Osteocyte (in vitro differentiated cells): ENCODE data around the gene AHCY. TPM values are rescaled to one million over a fixed set of nuclear protein-coding genes. Genes with fewer than 3 reads are reported as not detected.
"Not testable (repeated sequence)": the region's sequence is repeated elsewhere in the genome, so short reads cannot be mapped to it uniquely, and the experiment has no call there.

Experiments used
- DNase-seq: peaks from one replicate; pipeline ENCODE4 v3.0.0; 2021; ENCODE audit warnings: mixed read lengths; ENCODE audit not compliant: unreplicated experiment; ENCODE audit errors: extremely low spot score
- H3K27ac Mint-ChIP-seq: one replicate; pipeline ENCODE4 v1.8.0; 2021; ENCODE audit warnings: mild to moderate bottlenecking, mixed read lengths; ENCODE audit not compliant: unreplicated experiment
- H3K27me3 Mint-ChIP-seq: one replicate; pipeline ENCODE4 v1.8.0; 2021; ENCODE audit warnings: mixed read lengths; ENCODE audit not compliant: unreplicated experiment
- H3K36me3 Mint-ChIP-seq: one replicate; pipeline ENCODE4 v1.8.0; 2021; ENCODE audit warnings: mixed read lengths; ENCODE audit not compliant: unreplicated experiment
- H3K4me1 Mint-ChIP-seq: one replicate; pipeline ENCODE4 v1.8.0; 2021; ENCODE audit warnings: mixed read lengths; ENCODE audit not compliant: unreplicated experiment
- H3K4me3 Mint-ChIP-seq: one replicate; pipeline ENCODE4 v1.8.0; 2021; ENCODE audit warnings: mild to moderate bottlenecking, moderate library complexity, mixed read lengths; ENCODE audit not compliant: unreplicated experiment
- H3K9me3 Mint-ChIP-seq: one replicate; pipeline ENCODE4 v1.8.0; 2021; ENCODE audit warnings: mixed read lengths; ENCODE audit not compliant: unreplicated experiment
- CTCF ChIP-seq: fragments of 200-600 bp; sonication (generic); IDR thresholded peaks from 2 replicates; pipeline ENCODE4 v1.5.0; 2021; ENCODE audit warnings: antibody characterized with exemption, mild to moderate bottlenecking, moderate library complexity
- total RNA-seq: library from RNA; stranded (reverse); gene quantifications from 2 replicates; pipeline ENCODE4 v1.2.1, GENCODE V29; 2021

AHCY gene
- total RNA-seq, 1 donor from 2014 or later: 110 TPM

GRCh38 chr20:34344238-34344637 is 41.1 kb upstream of the AHCY start:
- no peak for DNase-seq
- TF ChIP-seq CTCF: no peak
- no peaks in the 10 kb centered on the region for H3K9me3 Mint-ChIP-seq
- H3K36me3 Mint-ChIP-seq: no peaks in the 10 kb centered on the region
- no peaks in the 10 kb centered on the region for H3K27me3 Mint-ChIP-seq
- H3K4me3 Mint-ChIP-seq: no peak overlapping the region
- no peak overlapping the region for H3K27ac Mint-ChIP-seq
- H3K4me1 Mint-ChIP-seq: peaks cover 1% of the 10 kb centered on the region

GRCh38 chr20:34343458-34344211 is 40.5 kb upstream of the AHCY start:
- no peaks in the 10 kb centered on the region for H3K36me3 Mint-ChIP-seq
- no peak for DNase-seq
- H3K9me3 Mint-ChIP-seq: no peaks in the 10 kb centered on the region
- no peak for TF ChIP-seq CTCF
- H3K27me3 Mint-ChIP-seq: no peaks in the 10 kb centered on the region
- no peak overlapping the region for H3K4me3 Mint-ChIP-seq
- peaks cover 1% of the 10 kb centered on the region for H3K4me1 Mint-ChIP-seq
- no peak overlapping the region for H3K27ac Mint-ChIP-seq

- not testable (repeated sequence) for H3K27me3 Mint-ChIP-seq, H3K27ac Mint-ChIP-seq, DNase-seq, H3K9me3 Mint-ChIP-seq, H3K36me3 Mint-ChIP-seq, H3K4me3 Mint-ChIP-seq, H3K4me1 Mint-ChIP-seq
Measured at GRCh38 chr20:34341199-34341598, 38.0 kb upstream of the AHCY start.

- H3K27me3 Mint-ChIP-seq, H3K27ac Mint-ChIP-seq, H3K4me3 Mint-ChIP-seq, DNase-seq, H3K4me1 Mint-ChIP-seq, H3K36me3 Mint-ChIP-seq, H3K9me3 Mint-ChIP-seq: not testable (repeated sequence)
Measured at GRCh38 chr20:34340726-34341125, 37.6 kb upstream of the AHCY start.

- no peak overlapping the region for H3K27ac Mint-ChIP-seq
- H3K27me3 Mint-ChIP-seq: no peaks in the 10 kb centered on the region
- no peaks in the 10 kb centered on the region for H3K36me3 Mint-ChIP-seq
- DNase-seq: no peak
- no peak for TF ChIP-seq CTCF
- H3K4me1 Mint-ChIP-seq: peaks cover 5% of the 10 kb centered on the region
- H3K4me3 Mint-ChIP-seq: no peak overlapping the region
- no peaks in the 10 kb centered on the region for H3K9me3 Mint-ChIP-seq
Measured at GRCh38 chr20:34337982-34338726, 35.0 kb upstream of the AHCY start.

- no peak for DNase-seq
- Mint-ChIP-seq H3K27ac (no peak overlapping the region), H3K4me3 (no peak overlapping the region), H3K36me3 (no peaks in the 10 kb centered on the region), H3K4me1 (peaks cover 5% of the 10 kb centered on the region), H3K27me3 (no peaks in the 10 kb centered on the region), H3K9me3 (no peaks in the 10 kb centered on the region)
- TF ChIP-seq CTCF: no peak
Measured at GRCh38 chr20:34337544-34337943, 34.4 kb upstream of the AHCY start.
